ENCODE data around the gene FRMD4B.

Gene FRMD4B

GRCh38 chr3:69385723-69386555 is at the start of gene FRMD4B:
TSS of gene FRMD4B (minus strand) at chr3:69386088. CDS start at chr3:69385989, 99 bp downstream.
- DNase-seq (ENCODE audit: low spot score): peak; percentile 73
- TF ChIP-seq CTCF (IDR thresholded peaks at IDR 0.05; ENCODE audit: borderline replicate concordance, control extremely low read depth, extremely low read depth, insufficient read depth, missing control alignments): peak; percentile 33
- in situ Hi-C loops (cut with MboI; ENCODE audit: low sequenced_read_pairs, unreplicated experiment): no loop called here

- TF ChIP-seq CTCF (IDR thresholded peaks at IDR 0.05; ENCODE audit: borderline replicate concordance, control extremely low read depth, extremely low read depth, insufficient read depth, missing control alignments): no peak
- DNase-seq (ENCODE audit: low spot score): no peak
- in situ Hi-C loops (cut with MboI; ENCODE audit: low sequenced_read_pairs, unreplicated experiment): no loop called here
Measured at GRCh38 chr3:69433969-69434325, 48.1 kb upstream of the FRMD4B start.

- no peak for TF ChIP-seq CTCF (IDR thresholded peaks at IDR 0.05; ENCODE audit: borderline replicate concordance, control extremely low read depth, extremely low read depth, insufficient read depth, missing control alignments)
- in situ Hi-C loops (cut with MboI; ENCODE audit: low sequenced_read_pairs, unreplicated experiment): no loop called here
- no peak for DNase-seq (ENCODE audit: low spot score)
Measured at GRCh38 chr3:69433121-69433968, 47.5 kb upstream of the FRMD4B start.

GRCh38 chr3:69428657-69429255 is 42.9 kb upstream of the FRMD4B start:
- in situ Hi-C loops (cut with MboI; ENCODE audit: low sequenced_read_pairs, unreplicated experiment): loop anchor here (10.0 kb wide), 2 partner anchors 104 to 274 kb away; no protein-coding TSS in a partner anchor
- no peak for TF ChIP-seq CTCF (IDR thresholded peaks at IDR 0.05; ENCODE audit: borderline replicate concordance, control extremely low read depth, extremely low read depth, insufficient read depth, missing control alignments)
- DNase-seq (ENCODE audit: low spot score): no peak

- no peak for DNase-seq (ENCODE audit: low spot score)
- no peak for TF ChIP-seq CTCF (IDR thresholded peaks at IDR 0.05; ENCODE audit: borderline replicate concordance, control extremely low read depth, extremely low read depth, insufficient read depth, missing control alignments)
- in situ Hi-C loops (cut with MboI; ENCODE audit: low sequenced_read_pairs, unreplicated experiment): loop anchor here (10.0 kb wide), 2 partner anchors 102 to 272 kb away; no protein-coding TSS in a partner anchor
Measured at GRCh38 chr3:69426967-69427304, 41.0 kb upstream of the FRMD4B start.

GRCh38 chr3:69426291-69426966 is 40.5 kb upstream of the FRMD4B start:
- no peak for DNase-seq (ENCODE audit: low spot score)
- in situ Hi-C loops (cut with MboI; ENCODE audit: low sequenced_read_pairs, unreplicated experiment): loop anchor here (10.0 kb wide), 2 partner anchors 102 to 272 kb away; no protein-coding TSS in a partner anchor
- no peak for TF ChIP-seq CTCF (IDR thresholded peaks at IDR 0.05; ENCODE audit: borderline replicate concordance, control extremely low read depth, extremely low read depth, insufficient read depth, missing control alignments)
